BJ (cell line): ENCODE measurements around the gene RPL37A. TPM values are rescaled to one million over a fixed set of nuclear protein-coding genes. Genes with fewer than 3 reads are reported as not detected.

Experiments
- CTCF ChIA-PET: fragments of 350-600 bp; formaldehyde crosslinking; extraction: SDS; loops from one replicate; lab custom pipeline; 2021; ENCODE audit warnings: antibody characterized with exemption, inconsistent platforms; lab: Yijun Ruan, JAX
- POLR2A ChIA-PET: fragments of 300-600 bp; sonication (Branson Sonifier 250); formaldehyde crosslinking; extraction: SDS; loops from one replicate; lab custom pipeline; 2021; ENCODE audit warnings: antibody characterized with exemption; lab: Charles Lee
- DNase-seq: peaks from one replicate; pipeline ENCODE4 v3.0.0-alpha.2; 2011; ENCODE audit warnings: low read depth
- H3K27me3 ChIP-seq: 2 replicates; pipeline ENCODE4 v1.6.0; 2011; ENCODE audit warnings: low read length; ENCODE audit not compliant: control insufficient read depth, insufficient read depth
- H3K36me3 ChIP-seq: 2 replicates; pipeline ENCODE4 v1.5.1; 2011; ENCODE audit warnings: low read length; ENCODE audit not compliant: control insufficient read depth, insufficient read depth
- H3K4me3 ChIP-seq: 2 replicates; pipeline ENCODE4 v1.5.1; 2011; ENCODE audit warnings: low read depth, mild to moderate bottlenecking, control low read depth, low read length
- polyA plus RNA-seq: library from polyadenylated mRNA; depleted of rRNA; stranded (reverse); fragments of >200 nt; gene quantifications from 2 replicates; pipeline ENCODE4 v1.2.3, GENCODE V29; 2011
- TF ChIP-seq, protein P1 (sequence below): IDR thresholded peaks from 2 replicates; pipeline ENCODE4 v1.5.1; 2011; ENCODE audit warnings: low read depth, mild to moderate bottlenecking, control low read depth, inconsistent platforms, low read length, moderate library complexity; ENCODE audit not compliant: insufficient read depth

The RPL37A gene
- polyA plus RNA-seq, 1 experiment = 4,924 TPM

DNA sequence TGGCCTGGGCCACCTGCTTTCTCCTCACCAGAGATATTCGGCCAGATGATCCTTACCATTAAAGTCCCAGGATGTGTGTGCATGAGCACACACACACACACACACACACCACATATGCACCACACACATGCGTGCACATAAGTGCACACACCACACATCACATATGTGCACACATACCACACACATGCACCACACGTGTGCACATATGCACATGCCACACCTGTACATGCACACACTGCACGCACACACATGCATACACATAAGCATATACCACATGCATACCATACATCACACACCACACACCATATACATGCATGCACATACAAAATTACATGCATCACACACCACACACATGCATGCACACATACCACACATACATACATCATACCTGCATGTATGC, 38.7 kb downstream of the RPL37A start:
- TF ChIP-seq, protein P1, sequence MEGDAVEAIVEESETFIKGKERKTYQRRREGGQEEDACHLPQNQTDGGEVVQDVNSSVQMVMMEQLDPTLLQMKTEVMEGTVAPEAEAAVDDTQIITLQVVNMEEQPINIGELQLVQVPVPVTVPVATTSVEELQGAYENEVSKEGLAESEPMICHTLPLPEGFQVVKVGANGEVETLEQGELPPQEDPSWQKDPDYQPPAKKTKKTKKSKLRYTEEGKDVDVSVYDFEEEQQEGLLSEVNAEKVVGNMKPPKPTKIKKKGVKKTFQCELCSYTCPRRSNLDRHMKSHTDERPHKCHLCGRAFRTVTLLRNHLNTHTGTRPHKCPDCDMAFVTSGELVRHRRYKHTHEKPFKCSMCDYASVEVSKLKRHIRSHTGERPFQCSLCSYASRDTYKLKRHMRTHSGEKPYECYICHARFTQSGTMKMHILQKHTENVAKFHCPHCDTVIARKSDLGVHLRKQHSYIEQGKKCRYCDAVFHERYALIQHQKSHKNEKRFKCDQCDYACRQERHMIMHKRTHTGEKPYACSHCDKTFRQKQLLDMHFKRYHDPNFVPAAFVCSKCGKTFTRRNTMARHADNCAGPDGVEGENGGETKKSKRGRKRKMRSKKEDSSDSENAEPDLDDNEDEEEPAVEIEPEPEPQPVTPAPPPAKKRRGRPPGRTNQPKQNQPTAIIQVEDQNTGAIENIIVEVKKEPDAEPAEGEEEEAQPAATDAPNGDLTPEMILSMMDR = no peak
- ChIA-PET CTCF (interaction anchor here (1.5 to 1.9 kb wide), 4 partner anchors 9 to 129 kb away, joined by 3 to 8 read pairs (median 6); no protein-coding TSS in a partner anchor), POLR2A (interaction anchor here (1.1 kb wide), 1 partner anchor 9 kb away, joined by 5 read pairs; no protein-coding TSS in a partner anchor)
- Histone ChIP-seq H3K4me3 (no peak overlapping the region), H3K36me3 (no peaks in the 10 kb centered on the region), H3K27me3 (no peaks in the 10 kb centered on the region)
- no peak for DNase-seq

DNA sequence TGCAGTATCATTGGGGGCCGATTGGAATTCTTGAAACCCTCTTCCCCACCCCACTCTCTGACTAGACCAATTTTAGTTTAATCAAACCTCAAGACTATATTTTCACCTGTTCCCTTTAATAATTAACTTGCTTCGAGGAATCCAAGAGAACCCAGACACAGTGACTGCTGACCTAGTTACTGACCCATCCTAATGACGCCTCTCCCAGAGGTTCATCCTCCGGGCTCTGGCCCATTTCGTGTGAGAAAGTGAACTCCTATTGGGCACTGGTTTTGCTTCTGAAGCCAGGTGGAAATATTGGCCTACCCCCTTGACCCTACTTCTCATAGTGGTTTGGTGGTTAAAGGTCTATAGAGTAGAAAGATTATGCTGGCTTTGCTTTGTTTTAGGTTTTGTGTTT, 39.9 kb downstream of the RPL37A start:
- ChIA-PET CTCF (no interaction called here), POLR2A (no interaction called here)
- no peak for DNase-seq
- TF ChIP-seq, protein P1 = no peak
- Histone ChIP-seq H3K4me3 (no peak overlapping the region), H3K27me3 (no peaks in the 10 kb centered on the region), H3K36me3 (no peaks in the 10 kb centered on the region)

DNA sequence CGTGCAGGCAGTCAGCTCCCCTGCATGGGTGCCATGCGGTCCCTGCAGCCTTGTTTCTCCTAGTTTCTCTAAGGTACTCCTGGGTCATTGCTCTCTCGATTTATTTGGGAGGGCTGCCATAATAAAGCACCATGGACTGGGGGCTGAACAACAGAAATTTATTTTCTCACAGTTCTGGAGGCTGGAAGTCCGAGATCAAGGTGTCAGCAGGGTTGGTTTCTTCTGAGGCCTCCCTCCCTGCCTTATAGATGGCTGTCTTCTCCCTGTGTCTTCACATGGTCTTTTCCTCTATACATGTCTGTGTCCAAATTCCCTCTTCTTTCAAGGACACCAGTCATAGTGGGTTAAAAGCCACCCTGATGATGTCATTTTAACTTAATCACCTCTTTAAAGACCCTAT, 40.5 kb downstream of the RPL37A start:
- ChIA-PET CTCF (no interaction called here), POLR2A (no interaction called here)

DNA sequence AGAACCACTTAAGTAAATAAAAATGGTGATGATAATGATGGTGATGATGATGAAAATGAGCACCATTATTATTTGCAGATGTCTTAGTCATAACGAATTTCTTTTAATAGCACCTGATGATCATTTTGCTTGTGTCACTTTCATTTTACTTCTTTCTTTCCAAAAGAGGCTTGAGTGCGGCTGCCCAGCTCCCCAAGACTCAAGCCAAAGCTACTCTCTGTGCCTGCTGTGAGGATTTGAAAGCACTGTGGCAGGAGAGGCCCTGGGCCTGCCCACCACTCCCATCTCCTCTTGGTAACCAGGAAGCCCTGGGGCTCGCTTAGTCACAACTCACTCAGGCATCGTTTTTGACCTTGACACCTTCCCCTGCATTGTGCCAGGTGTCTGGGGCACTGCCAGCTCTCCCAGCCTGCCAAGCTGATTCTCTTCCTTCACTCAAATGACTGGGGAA, 41.2 kb downstream of the RPL37A start:
- TF ChIP-seq, protein P1 = no peak
- no peak overlapping the region for H3K4me3 ChIP-seq
- CTCF ChIA-PET = no interaction called here
- no peaks in the 10 kb centered on the region for H3K27me3 ChIP-seq
- DNase-seq = peak; percentile 73
- no peaks in the 10 kb centered on the region for H3K36me3 ChIP-seq
- POLR2A ChIA-PET = no interaction called here

More for the DNA sequence above, 40.5 kb downstream of the RPL37A start:
- no peak overlapping the region for H3K4me3 ChIP-seq
- H3K27me3 ChIP-seq = no peaks in the 10 kb centered on the region
- no peaks in the 10 kb centered on the region for H3K36me3 ChIP-seq
- TF ChIP-seq, protein P1 = no peak
- no peak for DNase-seq

DNA sequence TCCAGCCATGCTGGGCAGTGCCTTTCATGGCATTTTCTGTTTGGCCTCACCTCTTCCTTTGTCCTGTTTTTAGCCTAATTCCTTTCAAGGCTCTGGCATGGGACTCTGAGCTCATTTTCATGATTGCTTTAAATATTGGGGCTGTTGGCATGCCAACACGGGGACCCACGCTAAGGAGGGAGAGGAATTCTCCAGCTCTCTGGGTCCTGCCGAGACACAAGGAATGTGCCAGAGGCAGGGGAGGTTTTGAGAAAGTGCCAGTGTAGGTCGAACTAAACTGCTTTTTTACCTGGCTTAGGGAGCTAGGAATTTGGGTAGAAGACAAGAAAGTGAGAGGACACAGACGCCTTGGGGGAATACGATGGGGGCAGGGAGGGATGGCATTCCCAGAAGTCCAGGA, 42.3 kb downstream of the RPL37A start:
- H3K36me3 ChIP-seq = no peaks in the 10 kb centered on the region
- TF ChIP-seq, protein P1 = no peak
- DNase-seq = no peak
- ChIA-PET POLR2A (interaction anchor here (0.8 kb wide), 1 partner anchor 35 kb away, joined by 3 read pairs; no protein-coding TSS in a partner anchor), CTCF (interaction anchor here (1.5 kb wide), 1 partner anchor 10 kb away, joined by 5 read pairs; no protein-coding TSS in a partner anchor)
- H3K27me3 ChIP-seq = no peaks in the 10 kb centered on the region
- H3K4me3 ChIP-seq = no peak overlapping the region
